CD4-positive, alpha-beta memory T cell (primary cell): ENCODE measurements around the gene TEX19. TPM values are rescaled to one million over a fixed set of nuclear protein-coding genes. Genes with fewer than 3 reads are reported as not detected.

Experiments used
- CTCF ChIA-PET: fragments of 350-600 bp; sonication (Branson Sonifier 250); formaldehyde crosslinking; loops from one replicate; lab custom pipeline; 2021; ENCODE audit warnings: inconsistent platforms; ENCODE audit not compliant: partially characterized antibody; lab: Charles Lee
- POLR2A ChIA-PET: fragments of 350-600 bp; sonication (Branson Sonifier 250); formaldehyde crosslinking; loops from one replicate; lab custom pipeline; 2021; ENCODE audit not compliant: partially characterized antibody; lab: Charles Lee
- DNase-seq, 5 donors: peaks; one replicate each; pipeline versions ENCODE4 v3.0.0 to v3.0.0-alpha.2; 2020 to 2022; ENCODE audit warnings: mixed read lengths in 1 of 5
- H3K27ac ChIP-seq: one replicate; pipeline ENCODE4 v1.7.0; 2013; ENCODE audit warnings: low read depth, low read length
- H3K27me3 ChIP-seq: 2 replicates; pipeline ENCODE4 v1.7.0; 2013; ENCODE audit warnings: mild to moderate bottlenecking, low read length, moderate library complexity; ENCODE audit not compliant: insufficient read depth
- H3K36me3 ChIP-seq: 2 replicates; pipeline ENCODE4 v1.7.0; 2013; ENCODE audit warnings: mild to moderate bottlenecking, low read length, moderate library complexity; ENCODE audit not compliant: insufficient read depth
- H3K4me1 ChIP-seq: 2 replicates; pipeline ENCODE4 v1.7.0; 2013; ENCODE audit warnings: mild to moderate bottlenecking, low read length, moderate library complexity; ENCODE audit not compliant: insufficient read depth
- H3K4me3 ChIP-seq, 2 donors: one replicate each; pipeline ENCODE4 v1.7.0; 2013; ENCODE audit warnings: low read length in 2 of 2, mild to moderate bottlenecking in 1 of 2
- H3K9me3 ChIP-seq, 2 donors: one replicate each; pipeline ENCODE4 v1.7.0; 2013; ENCODE audit warnings: low read length in 2 of 2, control low read depth in 1 of 2; ENCODE audit not compliant: control insufficient read depth in 1 of 2
- H3K27ac Mint-ChIP-seq, 7 donors: one replicate each; pipeline ENCODE4 v1.8.0; 2020 to 2021; ENCODE audit warnings: mixed read lengths in 7 of 7, mild to moderate bottlenecking in 6 of 7, inconsistent platforms in 3 of 7, moderate library complexity in 3 of 7
- H3K27me3 Mint-ChIP-seq, 2 donors: one replicate each; pipeline ENCODE4 v1.8.0; 2020 to 2021; ENCODE audit warnings: mixed read lengths in 2 of 2
- H3K36me3 Mint-ChIP-seq, 2 donors: one replicate each; pipeline ENCODE4 v1.8.0; 2020 to 2021; ENCODE audit warnings: mixed read lengths in 2 of 2, inconsistent platforms in 1 of 2, mild to moderate bottlenecking in 1 of 2
- H3K4me1 Mint-ChIP-seq, 4 donors: one replicate each; pipeline ENCODE4 v1.8.0; 2020 to 2021; ENCODE audit warnings: mixed read lengths in 4 of 4, mild to moderate bottlenecking in 1 of 4
- H3K4me3 Mint-ChIP-seq, 8 donors: one replicate each; pipeline ENCODE4 v1.8.0; 2020 to 2021; ENCODE audit warnings: mixed read lengths in 8 of 8, mild to moderate bottlenecking in 7 of 8, moderate library complexity in 6 of 8, inconsistent platforms in 3 of 8
- H3K9me3 Mint-ChIP-seq, 8 donors: one replicate each; pipeline ENCODE4 v1.8.0; 2020 to 2021; ENCODE audit warnings: mixed read lengths in 8 of 8, mild to moderate bottlenecking in 5 of 8, inconsistent platforms in 3 of 8, moderate library complexity in 1 of 8
- intact Hi-C: fragments of 100-400 bp; cut with micrococcal nuclease; formaldehyde crosslinking; loops from one replicate; pipeline ENCODE4 v1.15.1; 2023
- polyA plus RNA-seq, 2 donors: library from polyadenylated mRNA; unstranded; fragments of 300-500 nt; fragmentation: Illumina TruSeq; gene quantifications; one replicate each; pipeline ENCODE4 v1.2.3, GENCODE V29; 2021
- total RNA-seq, 2 experiments: library from RNA; stranded (reverse); gene quantifications; one replicate each; pipeline ENCODE4 v1.2.3, GENCODE V29; 2021

TEX19 gene
- total and polyA plus RNA-seq, 4 experiments from 2014 or later = not detected

DNA sequence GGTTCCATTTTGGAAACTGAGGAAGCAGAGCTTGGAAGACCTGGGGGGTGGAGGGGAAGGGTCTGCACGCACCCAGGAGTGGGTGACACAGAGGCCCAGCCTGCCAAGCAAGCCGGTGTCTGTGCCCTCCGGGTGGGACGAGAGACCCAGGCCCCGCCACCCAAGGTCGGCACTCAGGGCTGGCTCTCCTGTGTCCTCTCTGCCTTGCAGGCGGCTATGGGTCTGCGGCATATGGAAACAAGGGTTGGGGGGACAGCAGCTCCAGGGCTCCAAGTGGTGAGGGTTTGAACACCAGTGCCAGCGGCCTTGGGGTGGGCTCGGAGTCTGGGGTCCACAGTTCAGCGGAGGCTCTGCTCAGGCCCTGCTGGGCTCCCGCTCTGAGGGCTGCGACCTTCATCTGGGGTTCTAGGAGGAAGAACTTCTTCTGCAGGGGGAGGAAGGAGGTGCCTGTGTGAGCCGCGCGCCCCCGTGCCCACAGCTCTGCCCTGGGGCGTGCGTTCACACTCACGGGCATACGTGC, 37.0 kb upstream of the TEX19 start:
- Mint-ChIP-seq H3K36me3 (peaks cover 0 to 3% of the 10 kb centered on the region in 2 donors), H3K4me3 (peak overlapping the region in 6 of 8 donors; percentile 26 to 52 (median 38)), H3K27ac (peak overlapping the region in 5 of 7 donors; percentile 70 to 89 (median 84)), H3K27me3 (peaks cover 0 to 2% of the 10 kb centered on the region in 2 donors), H3K9me3 (no peaks in the 10 kb centered on the region), H3K4me1 (peaks cover 8 to 23% (median 18%) of the 10 kb centered on the region in 4 donors)
- Histone ChIP-seq H3K4me3 (no peak overlapping the region), H3K4me1 (peaks cover 36% of the 10 kb centered on the region), H3K36me3 (no peaks in the 10 kb centered on the region), H3K27me3 (no peaks in the 10 kb centered on the region), H3K27ac (peak overlapping the region; percentile 66), H3K9me3 (no peaks in the 10 kb centered on the region)
- CTCF ChIA-PET = interaction anchor here (0.8 to 4.7 kb wide), 7 partner anchors 11 to 296 kb away, joined by 3 to 70 read pairs (median 10); no protein-coding TSS in a partner anchor
- POLR2A ChIA-PET = interaction anchor here (0.7 to 3.2 kb wide), 5 partner anchors 12 to 87 kb away, joined by 3 to 42 read pairs (median 3); partner anchors contain the start of gene SECTM1
- intact Hi-C loops = loop anchor here (1.0 kb wide), 5 partner anchors 24 to 116 kb away; partner anchors contain the start of gene CSNK1D
- DNase-seq = peak in 1 of 5 donors; percentile 30

DNA sequence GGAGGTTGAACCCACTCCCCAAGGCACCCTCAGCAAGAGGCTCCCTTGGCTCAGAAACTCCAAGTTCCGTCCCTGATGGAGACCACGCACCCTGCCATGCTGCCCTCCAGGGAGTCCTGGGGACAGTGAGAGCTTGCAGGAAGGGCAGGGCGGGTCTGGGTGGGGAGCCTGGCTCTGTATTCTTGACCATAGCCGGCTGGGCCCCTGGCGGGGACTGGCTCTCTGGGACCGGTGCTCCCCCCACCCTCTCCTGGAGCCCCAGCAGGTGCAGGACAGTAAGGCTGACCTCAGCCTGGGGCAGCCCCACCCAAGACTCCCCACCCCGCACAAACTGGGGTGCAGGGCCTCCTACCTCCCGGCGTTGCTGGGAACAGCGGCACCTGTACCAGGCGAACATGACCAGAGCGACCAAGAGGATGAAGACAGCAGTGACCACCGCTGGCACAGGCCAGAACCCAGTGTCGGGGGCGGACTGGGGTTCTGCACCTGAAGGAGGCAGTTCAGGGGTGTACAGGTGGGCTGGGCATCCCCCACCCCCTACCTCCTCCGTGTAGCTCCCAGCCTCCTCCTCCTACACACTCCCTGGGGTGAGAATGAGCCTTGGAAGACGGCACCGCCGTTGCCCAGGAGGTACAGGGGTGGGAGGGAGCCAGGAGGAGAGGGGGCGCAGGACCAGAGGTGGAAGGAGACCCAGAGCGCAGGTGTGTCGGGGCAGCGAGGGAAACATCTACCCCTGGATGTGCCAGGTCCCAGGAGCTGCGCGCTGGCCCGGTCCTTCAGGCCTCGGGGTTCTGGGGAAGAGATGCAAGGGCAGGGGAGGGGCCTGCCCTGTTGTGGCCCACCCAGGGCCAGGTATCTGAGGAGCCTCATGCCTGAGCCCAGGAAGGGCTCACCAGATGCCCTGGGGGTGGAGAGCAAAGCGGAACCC, 36.3 kb upstream of the TEX19 start:
- peak overlapping the region in 1 of 7 donors; percentile 71 for H3K27ac Mint-ChIP-seq
- H3K36me3 Mint-ChIP-seq = peaks cover 0 to 3% of the 10 kb centered on the region in 2 donors
- H3K4me1 ChIP-seq = peaks cover 31% of the 10 kb centered on the region
- peak in 1 of 5 donors; percentile 37 for DNase-seq
- intact Hi-C loops = no loop called here
- peaks cover 0 to 2% of the 10 kb centered on the region in 2 donors for H3K27me3 Mint-ChIP-seq
- H3K9me3 Mint-ChIP-seq = no peaks in the 10 kb centered on the region
- peak overlapping the region in 1 of 8 donors; percentile 45 for H3K4me3 Mint-ChIP-seq
- no peaks in the 10 kb centered on the region for H3K27me3 ChIP-seq
- CTCF ChIA-PET = interaction anchor here (0.8 to 4.7 kb wide), 5 partner anchors 21 to 293 kb away, joined by 3 to 70 read pairs (median 17); no protein-coding TSS in a partner anchor
- H3K36me3 ChIP-seq = no peaks in the 10 kb centered on the region
- H3K9me3 ChIP-seq = no peaks in the 10 kb centered on the region
- POLR2A ChIA-PET = interaction anchor here (1.0 to 3.2 kb wide), 4 partner anchors 11 to 88 kb away, joined by 3 to 42 read pairs (median 4); partner anchors contain the start of gene SECTM1
- no peak overlapping the region for H3K27ac ChIP-seq
- peaks cover 6 to 23% (median 14%) of the 10 kb centered on the region in 4 donors for H3K4me1 Mint-ChIP-seq
- H3K4me3 ChIP-seq = no peak overlapping the region

DNA sequence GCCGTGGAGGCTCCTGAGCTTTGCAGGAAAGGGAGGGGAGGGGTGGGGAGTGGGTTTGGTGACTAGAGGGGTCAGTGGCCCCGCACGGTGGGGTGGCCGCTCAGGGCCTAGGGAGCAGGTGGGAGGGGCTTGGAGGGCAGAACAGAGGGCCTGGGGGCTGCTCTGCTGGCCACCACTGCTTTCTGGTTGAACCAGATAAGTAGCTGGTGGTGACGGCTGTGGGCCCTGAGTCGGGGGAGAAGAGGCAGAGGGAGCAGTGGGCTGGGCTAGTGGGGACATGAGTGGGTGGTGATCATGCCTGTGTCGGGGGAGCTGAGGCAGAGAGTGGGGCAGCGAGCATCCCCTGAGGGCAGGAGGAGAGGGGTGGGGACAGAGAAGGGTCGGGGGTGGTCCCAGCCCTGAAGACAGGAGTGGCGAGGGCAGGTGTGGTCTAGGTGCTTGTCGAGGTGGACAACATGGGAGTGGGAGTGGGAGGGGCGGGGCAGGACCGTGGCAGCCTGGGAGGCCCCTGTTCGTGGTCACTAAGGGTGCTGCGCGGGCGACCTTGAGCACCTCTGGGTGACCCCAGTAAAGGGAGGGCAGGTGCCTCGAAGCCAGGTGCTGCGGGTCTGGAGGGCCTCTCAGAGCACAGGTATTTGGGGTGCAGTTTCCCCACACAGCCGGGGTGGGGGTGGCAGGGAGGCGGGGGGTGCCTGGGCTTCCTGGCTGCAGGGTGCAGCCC, 35.4 kb upstream of the TEX19 start:
- intact Hi-C loops = no loop called here

DNA sequence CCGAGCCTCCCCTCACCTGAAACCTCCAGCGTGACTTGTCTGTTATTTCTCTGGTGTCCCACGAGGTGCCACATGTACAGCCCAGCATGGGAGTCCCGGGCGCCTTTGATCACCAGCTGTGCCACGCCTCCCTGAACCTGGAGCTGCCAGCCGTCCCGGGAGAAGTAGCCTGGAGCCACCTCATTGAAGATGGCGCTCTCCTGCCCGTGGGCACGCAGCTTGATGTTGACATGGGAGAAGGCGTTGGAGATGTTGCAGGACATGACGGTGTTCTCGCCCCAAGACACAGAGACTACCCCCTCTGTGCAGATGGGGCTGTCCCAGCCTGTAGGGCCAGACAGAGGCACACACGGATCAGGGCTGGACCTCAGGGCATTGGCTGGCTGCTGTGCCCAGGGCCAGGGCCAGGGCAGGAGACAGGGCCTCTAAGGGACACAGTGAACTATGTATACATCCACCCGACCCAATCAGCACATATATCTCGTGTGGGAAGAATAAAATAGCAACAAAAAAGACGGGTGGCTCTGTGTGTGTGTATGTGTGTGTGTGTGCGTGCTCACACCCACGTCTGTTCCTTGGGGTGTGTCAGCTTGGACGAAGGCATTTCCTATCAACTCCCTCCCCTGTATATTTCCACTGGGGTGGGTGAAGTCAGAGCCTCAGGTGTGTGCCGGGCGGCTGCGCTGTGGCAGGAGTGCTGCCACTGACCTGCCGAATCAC, 34.3 kb upstream of the TEX19 start:
- Histone ChIP-seq H3K36me3 (no peaks in the 10 kb centered on the region), H3K4me3 (no peak overlapping the region), H3K9me3 (no peaks in the 10 kb centered on the region), H3K4me1 (peaks cover 26% of the 10 kb centered on the region), H3K27ac (no peak overlapping the region), H3K27me3 (no peaks in the 10 kb centered on the region)
- CTCF ChIA-PET = interaction anchor here (1.0 to 4.2 kb wide), 4 partner anchors 8 to 119 kb away, joined by 3 to 17 read pairs (median 4); no protein-coding TSS in a partner anchor
- DNase-seq = peak in 1 of 5 donors; percentile 50
- H3K4me3 Mint-ChIP-seq = peak overlapping the region in 1 of 8 donors; percentile 20
- intact Hi-C loops = no loop called here
- POLR2A ChIA-PET = interaction anchor here (1.1 to 1.6 kb wide), 3 partner anchors 9 to 23 kb away, joined by 3 to 5 read pairs (median 4); no protein-coding TSS in a partner anchor
- peaks cover 6 to 23% (median 14%) of the 10 kb centered on the region in 4 donors for H3K4me1 Mint-ChIP-seq
- H3K27ac Mint-ChIP-seq = peak overlapping the region; percentile 2 to 87 (median 75)
- H3K9me3 Mint-ChIP-seq = no peaks in the 10 kb centered on the region
- peaks cover 0 to 3% of the 10 kb centered on the region in 2 donors for H3K36me3 Mint-ChIP-seq
- H3K27me3 Mint-ChIP-seq = peaks cover 0 to 2% of the 10 kb centered on the region in 2 donors

More for the DNA sequence above, 35.4 kb upstream of the TEX19 start:
- Histone ChIP-seq H3K27ac (no peak overlapping the region), H3K27me3 (no peaks in the 10 kb centered on the region), H3K4me1 (peaks cover 26% of the 10 kb centered on the region), H3K36me3 (no peaks in the 10 kb centered on the region), H3K9me3 (no peaks in the 10 kb centered on the region), H3K4me3 (no peak overlapping the region)
- Mint-ChIP-seq H3K27ac (peak overlapping the region in 2 of 7 donors; percentile 71 to 78), H3K4me1 (peaks cover 6 to 23% (median 14%) of the 10 kb centered on the region in 4 donors), H3K9me3 (no peaks in the 10 kb centered on the region), H3K36me3 (peaks cover 0 to 3% of the 10 kb centered on the region in 2 donors), H3K4me3 (no peak overlapping the region), H3K27me3 (peaks cover 0 to 2% of the 10 kb centered on the region in 2 donors)
- DNase-seq = peak in 1 of 5 donors; percentile 35
- CTCF ChIA-PET = interaction anchor here (4.2 to 4.7 kb wide), 2 partner anchors 22 to 87 kb away, joined by 17 to 57 read pairs; no protein-coding TSS in a partner anchor
- POLR2A ChIA-PET = interaction anchor here (3.2 kb wide), 1 partner anchor 24 kb away, joined by 42 read pairs; no protein-coding TSS in a partner anchor

DNA sequence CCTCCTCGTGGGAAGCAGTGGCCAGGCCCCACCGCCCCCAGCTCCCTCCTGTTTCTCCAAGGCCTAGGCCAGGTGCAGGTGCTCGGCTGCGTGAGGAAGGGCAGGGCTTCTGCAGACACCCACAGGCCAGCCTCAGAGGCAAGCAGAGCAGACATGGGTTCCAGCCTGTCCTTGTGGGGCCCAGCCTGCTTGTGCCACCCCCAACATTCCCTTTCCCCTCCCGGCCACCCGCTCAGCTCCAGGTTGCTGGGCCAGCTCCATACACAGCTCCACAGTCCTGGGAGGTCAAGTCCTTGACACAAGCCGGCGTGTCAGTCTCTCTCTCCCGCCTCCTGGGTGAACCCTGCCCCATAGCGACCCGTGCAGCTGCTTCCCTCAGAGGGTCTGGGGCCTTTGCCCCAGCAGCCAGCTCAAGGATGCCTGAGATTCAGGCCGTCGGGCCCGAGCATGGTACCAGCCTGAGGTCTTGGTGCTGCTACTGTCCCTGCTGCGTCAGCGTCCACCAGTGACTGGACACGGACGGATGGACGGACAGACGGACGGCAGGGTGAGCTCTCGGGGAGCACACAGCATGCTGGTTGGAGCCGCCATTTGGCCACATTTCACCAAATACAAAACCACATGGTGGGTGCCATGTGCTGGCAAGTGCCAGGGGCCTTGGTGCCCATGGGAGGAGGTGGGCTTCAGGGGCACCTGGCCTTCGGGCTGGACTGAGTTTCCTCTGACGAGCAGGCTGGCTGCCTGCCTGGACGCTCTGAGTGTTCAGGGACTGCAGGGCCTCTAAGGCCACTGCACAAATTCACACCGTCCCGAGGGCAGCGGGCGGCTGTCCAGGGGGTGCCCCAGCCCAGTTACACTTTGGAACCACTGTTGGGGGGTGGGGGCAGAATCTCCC, 33.5 kb upstream of the TEX19 start:
- H3K27ac ChIP-seq = no peak overlapping the region
- intact Hi-C loops = no loop called here
- H3K4me1 ChIP-seq = peaks cover 26% of the 10 kb centered on the region
- POLR2A ChIA-PET = interaction anchor here (1.1 to 1.6 kb wide), 3 partner anchors 9 to 24 kb away, joined by 3 to 5 read pairs (median 4); no protein-coding TSS in a partner anchor
- DNase-seq = peak in 1 of 5 donors; percentile 30
- Mint-ChIP-seq H3K36me3 (peaks cover 0 to 3% of the 10 kb centered on the region in 2 donors), H3K4me1 (peaks cover 6 to 21% (median 14%) of the 10 kb centered on the region in 4 donors), H3K9me3 (no peaks in the 10 kb centered on the region), H3K27ac (peak overlapping the region in 3 of 7 donors; percentile 30 to 87 (median 76)), H3K4me3 (no peak overlapping the region), H3K27me3 (peaks cover 0 to 2% of the 10 kb centered on the region in 2 donors)
- H3K4me3 ChIP-seq = no peak overlapping the region
- H3K9me3 ChIP-seq = no peaks in the 10 kb centered on the region
- H3K27me3 ChIP-seq = no peaks in the 10 kb centered on the region
- no peaks in the 10 kb centered on the region for H3K36me3 ChIP-seq
- CTCF ChIA-PET = interaction anchor here (1.0 to 4.2 kb wide), 4 partner anchors 9 to 119 kb away, joined by 3 to 17 read pairs (median 4); no protein-coding TSS in a partner anchor
